ENCODE results near the gene MYEOV.

The MYEOV gene

GRCh38 chr11:69344570-69345145 is 50.7 kb downstream of the MYEOV start:
- Histone ChIP-seq H3K4me3 (ENCODE audit: low read depth, low read length) (no peak overlapping the region), H3K27me3 (ENCODE audit: control insufficient read depth, insufficient read depth, low read length) (no peaks in the 10 kb centered on the region), H3K9ac (ENCODE audit: low read depth, low read length) (no peak overlapping the region), H3K36me3 (ENCODE audit: control insufficient read depth, insufficient read depth, low read length) (no peaks in the 10 kb centered on the region), H3K9me3 (ENCODE audit: control insufficient read depth, insufficient read depth, low read length) (no peaks in the 10 kb centered on the region), H3K4me1 (ENCODE audit: control insufficient read depth, insufficient read depth, low read length) (no peaks in the 10 kb centered on the region)

Data from iPS-15b (cell line).